Stimulated activated effector memory CD8-positive, alpha-beta T cell treated with anti-CD3 and anti-CD28 coated beads, Interleukin-12 subunit alpha, Interleukin-12 subunit beta, amount 100 ng/mL, for 72 hours (primary cell): ENCODE data around the gene STIMATE.
A peak's percentile ranks its signal among the peaks of the same experiment; 100 is the strongest.

Experiments
- ATAC-seq: fragments of 150-1000 bp; cut with Tn5 transposase; 2 replicates; pipeline ENCODE4 v1.10.0; 2021
- DNase-seq, 2 donors: peaks; one replicate each; pipeline ENCODE4 v3.0.0; 2021 to 2022; ENCODE audit warnings: low spot score in 2 of 2
- H3K27ac Mint-ChIP-seq: one replicate; pipeline ENCODE4 v1.8.0; 2022; ENCODE audit warnings: mild to moderate bottlenecking, mixed read lengths
- H3K36me3 Mint-ChIP-seq: one replicate; pipeline ENCODE4 v1.8.0; 2022; ENCODE audit warnings: mild to moderate bottlenecking, mixed read lengths
- H3K4me1 Mint-ChIP-seq: one replicate; pipeline ENCODE4 v1.8.0; 2022; ENCODE audit warnings: mixed read lengths
- H3K4me3 Mint-ChIP-seq: one replicate; pipeline ENCODE4 v1.8.0; 2022; ENCODE audit warnings: mild to moderate bottlenecking, mixed read lengths
- H3K9me3 Mint-ChIP-seq: one replicate; pipeline ENCODE4 v1.8.0; 2022; ENCODE audit warnings: mixed read lengths

STIMATE gene

GRCh38 chr3:52907497-52907896, 10.1 kb upstream of the STIMATE start:
- DNase-seq (no peak), ATAC-seq (no peak)
- peaks cover 92% of the 10 kb centered on the region for H3K36me3 Mint-ChIP-seq
- H3K4me3 Mint-ChIP-seq = no peak overlapping the region
- H3K4me1 Mint-ChIP-seq = no peaks in the 10 kb centered on the region
- no peaks in the 10 kb centered on the region for H3K9me3 Mint-ChIP-seq
- no peak overlapping the region for H3K27ac Mint-ChIP-seq

- Mint-ChIP-seq H3K27ac (no peak overlapping the region), H3K36me3 (peaks cover 62% of the 10 kb centered on the region), H3K4me3 (no peak overlapping the region), H3K9me3 (no peaks in the 10 kb centered on the region), H3K4me1 (no peaks in the 10 kb centered on the region)
- ATAC-seq = no peak
- DNase-seq = no peak
Measured at GRCh38 chr3:52904552-52904951, 7.2 kb upstream of the STIMATE start.

DNA sequence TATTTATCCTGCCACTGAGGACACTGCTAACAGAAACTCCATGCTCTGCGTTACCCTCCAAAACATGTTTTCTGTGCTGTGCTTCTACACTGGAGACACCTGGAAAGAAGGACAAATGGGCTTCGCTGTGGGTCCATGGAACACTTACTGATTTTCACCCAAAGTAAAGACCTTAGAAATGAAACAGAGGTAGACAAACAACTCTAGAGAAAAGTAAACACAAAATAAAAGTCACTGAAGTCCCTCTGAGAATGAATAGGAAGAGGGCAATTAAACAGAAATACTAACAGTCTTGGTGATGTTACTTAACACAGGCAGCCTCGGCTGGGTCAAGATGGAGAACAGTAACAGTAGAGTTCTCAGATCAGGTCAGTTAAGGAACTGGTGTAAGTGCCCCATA, 6.7 kb upstream of the STIMATE start:
- H3K4me3 Mint-ChIP-seq = no peak overlapping the region

DNA sequence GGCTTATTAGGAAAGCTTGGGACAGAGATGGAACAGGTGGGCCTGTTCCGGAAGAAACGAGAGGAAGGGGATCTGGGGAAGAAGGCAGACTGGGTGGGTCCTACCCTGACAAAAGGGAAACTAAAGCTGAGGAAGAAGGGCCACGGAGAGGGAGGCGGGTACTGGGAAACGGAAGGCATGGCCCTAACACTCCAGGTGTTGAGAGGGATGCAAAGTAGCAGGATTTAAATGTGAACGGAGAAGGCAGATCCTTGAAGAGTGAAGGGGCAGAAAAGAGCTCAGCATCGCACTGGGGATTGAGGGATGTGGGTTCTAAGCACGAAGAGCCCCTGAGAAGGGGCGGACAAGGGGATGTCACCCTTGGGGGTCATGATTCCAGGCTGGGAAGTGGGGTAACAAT, 735 bp downstream of the STIMATE start:
- no peak for DNase-seq
- H3K36me3 Mint-ChIP-seq = peaks cover 17% of the 10 kb centered on the region
- H3K4me1 Mint-ChIP-seq = peaks cover 51% of the 10 kb centered on the region
- no peaks in the 10 kb centered on the region for H3K9me3 Mint-ChIP-seq
- no peak for ATAC-seq
- H3K27ac Mint-ChIP-seq = peak overlapping the region; percentile 91
- H3K4me3 Mint-ChIP-seq = peak overlapping the region; percentile 91

More for the DNA sequence above, 6.7 kb upstream of the STIMATE start:
- H3K4me1 Mint-ChIP-seq = no peaks in the 10 kb centered on the region
- H3K27ac Mint-ChIP-seq = no peak overlapping the region
- no peaks in the 10 kb centered on the region for H3K9me3 Mint-ChIP-seq
- DNase-seq = no peak
- peaks cover 57% of the 10 kb centered on the region for H3K36me3 Mint-ChIP-seq
- no peak for ATAC-seq

- H3K4me3 Mint-ChIP-seq = peak overlapping the region; percentile 91
- peak overlapping the region; percentile 91 for H3K27ac Mint-ChIP-seq
- peaks cover 55% of the 10 kb centered on the region for H3K4me1 Mint-ChIP-seq
- ATAC-seq (no peak), DNase-seq (peak in 1 of 2 donors; percentile 54)
- no peaks in the 10 kb centered on the region for H3K9me3 Mint-ChIP-seq
- peaks cover 20% of the 10 kb centered on the region for H3K36me3 Mint-ChIP-seq
Measured at GRCh38 chr3:52896151-52896550, 1.2 kb downstream of the STIMATE start.

DNA sequence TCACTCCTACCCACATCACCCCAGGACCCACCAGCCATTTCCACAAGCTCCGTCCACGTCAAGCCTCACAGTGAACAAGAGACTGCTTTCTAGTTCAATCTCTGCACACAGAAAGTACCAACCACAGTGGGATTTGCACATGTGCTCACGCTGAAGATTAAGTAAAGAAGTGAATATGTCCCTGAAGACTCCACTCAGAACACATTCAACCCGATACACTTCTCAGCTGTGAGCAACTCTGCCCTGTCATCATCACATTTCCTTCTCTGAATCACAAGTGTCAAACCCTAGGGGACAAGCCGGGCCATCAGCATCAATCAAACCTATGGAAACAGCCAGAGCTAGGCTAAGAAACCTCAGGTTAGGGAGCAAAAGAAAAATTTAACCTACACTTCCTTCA, 1.9 kb downstream of the STIMATE start:
- H3K4me3 Mint-ChIP-seq = peak overlapping the region; percentile 91
- peaks cover 23% of the 10 kb centered on the region for H3K36me3 Mint-ChIP-seq
- ATAC-seq (peak; percentile 83), DNase-seq (peak; percentile 12 to 74)
- peaks cover 62% of the 10 kb centered on the region for H3K4me1 Mint-ChIP-seq
- no peaks in the 10 kb centered on the region for H3K9me3 Mint-ChIP-seq
- peak overlapping the region; percentile 73 for H3K27ac Mint-ChIP-seq

- Mint-ChIP-seq H3K9me3 (no peaks in the 10 kb centered on the region), H3K27ac (peak overlapping the region; percentile 73), H3K36me3 (peaks cover 23% of the 10 kb centered on the region), H3K4me3 (peak overlapping the region; percentile 91), H3K4me1 (peaks cover 69% of the 10 kb centered on the region)
- ATAC-seq (no peak), DNase-seq (no peak)
Measured at GRCh38 chr3:52894756-52895155, 2.6 kb downstream of the STIMATE start.

DNA sequence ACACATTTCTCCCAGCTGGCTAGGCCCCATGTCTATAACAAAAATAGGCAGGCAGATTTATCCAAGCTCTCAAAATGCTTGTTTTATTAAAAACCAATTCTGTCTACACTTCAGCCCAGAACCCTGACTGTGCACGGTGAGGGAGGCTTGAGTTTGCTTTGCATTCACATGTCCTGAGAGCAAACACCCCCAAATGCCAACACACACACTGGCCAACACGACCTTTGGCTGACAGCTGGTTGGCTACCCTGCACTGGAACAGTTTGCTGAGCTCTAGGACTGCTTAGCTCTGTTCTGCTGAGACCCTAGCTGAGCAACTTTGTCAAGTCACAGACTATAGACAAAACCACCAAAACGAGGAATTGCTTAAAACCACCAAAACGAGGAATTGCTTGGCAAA, 3.6 kb downstream of the STIMATE start:
- H3K4me1 Mint-ChIP-seq = peaks cover 79% of the 10 kb centered on the region
- peaks cover 23% of the 10 kb centered on the region for H3K36me3 Mint-ChIP-seq
- no peak for DNase-seq
- H3K27ac Mint-ChIP-seq = peak overlapping the region; percentile 72
- ATAC-seq = no peak
- H3K4me3 Mint-ChIP-seq = peak overlapping the region; percentile 63
- H3K9me3 Mint-ChIP-seq = no peaks in the 10 kb centered on the region

DNA sequence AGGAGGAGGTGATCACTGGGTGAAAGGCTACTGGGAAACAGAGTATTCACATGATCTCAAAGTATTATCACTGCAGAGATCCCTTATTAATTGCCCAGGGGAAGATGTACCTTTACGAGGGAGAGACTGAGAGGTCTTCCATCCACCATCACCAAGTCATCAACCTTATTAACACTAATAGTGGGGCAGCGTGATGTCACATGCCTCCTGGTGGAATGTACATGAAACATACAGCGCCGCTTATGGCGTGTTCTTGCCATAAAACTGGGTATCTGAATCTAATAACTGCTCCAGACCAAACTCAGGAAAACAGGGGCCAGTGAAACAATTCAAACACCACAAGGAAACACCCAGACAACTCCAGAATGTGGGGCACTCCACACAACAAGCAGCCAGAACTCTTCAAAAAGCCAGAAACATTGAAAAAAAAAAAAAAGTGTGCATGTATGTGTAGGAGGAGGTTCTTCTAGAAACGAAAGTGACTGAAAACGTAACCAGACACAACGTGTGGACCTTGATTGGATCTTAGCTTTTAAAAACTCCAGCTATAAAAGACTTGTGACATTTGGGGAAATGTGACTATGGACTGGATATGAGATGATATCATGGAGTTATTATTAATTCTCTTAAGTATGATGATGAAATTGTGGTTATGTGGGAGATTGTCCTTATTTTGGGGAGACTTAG, 4.6 kb downstream of the STIMATE start:
- H3K36me3 Mint-ChIP-seq = peaks cover 23% of the 10 kb centered on the region
- DNase-seq (peak in 1 of 2 donors; percentile 58), ATAC-seq (no peak)
- H3K9me3 Mint-ChIP-seq = no peaks in the 10 kb centered on the region
- H3K4me3 Mint-ChIP-seq = peak overlapping the region; percentile 63
- peak overlapping the region; percentile 72 for H3K27ac Mint-ChIP-seq
- H3K4me1 Mint-ChIP-seq = peaks cover 79% of the 10 kb centered on the region

DNA sequence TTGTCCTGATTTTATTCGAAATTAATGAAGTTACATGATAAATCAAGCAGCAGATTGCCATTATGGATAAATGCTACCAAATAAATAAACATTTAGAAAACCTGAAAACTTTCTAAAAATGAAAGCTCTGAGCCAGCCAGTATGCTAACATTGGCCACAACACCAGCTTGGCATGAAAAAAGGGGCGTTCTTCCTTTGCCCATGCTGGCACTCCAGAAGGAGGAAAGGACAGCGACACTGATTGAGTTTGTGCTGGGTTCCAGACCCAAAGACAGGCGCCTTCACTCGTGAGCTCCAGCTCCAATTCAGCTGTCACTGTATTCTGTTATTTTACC, 5.1 kb downstream of the STIMATE start:
- Mint-ChIP-seq H3K27ac (peak overlapping the region; percentile 72), H3K9me3 (no peaks in the 10 kb centered on the region), H3K4me1 (peaks cover 79% of the 10 kb centered on the region), H3K4me3 (peak overlapping the region; percentile 63), H3K36me3 (peaks cover 23% of the 10 kb centered on the region)
- no peak for DNase-seq
- no peak for ATAC-seq

DNA sequence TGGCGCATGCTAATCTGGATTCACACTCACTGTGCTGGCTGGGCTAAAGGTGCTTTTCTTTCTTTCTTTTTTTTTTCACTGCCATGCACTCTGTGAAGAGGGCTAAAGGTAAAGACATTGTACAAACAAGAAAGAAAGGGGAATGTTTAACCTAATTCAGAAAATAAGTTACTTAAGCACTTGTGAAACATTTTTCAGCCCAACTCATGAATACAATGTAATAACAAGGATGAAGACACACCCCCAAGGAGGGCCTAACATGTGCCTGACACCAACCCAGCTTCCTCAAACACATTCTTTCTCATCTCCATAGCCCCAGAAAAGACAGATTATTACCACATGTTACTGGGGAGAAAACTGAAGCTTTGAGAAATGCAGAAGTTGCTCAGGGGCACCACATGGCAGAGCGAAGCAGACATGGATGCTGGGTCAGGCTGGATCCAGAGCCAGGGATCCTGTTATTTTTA, 5.7 kb downstream of the STIMATE start:
- peaks cover 19% of the 10 kb centered on the region for H3K36me3 Mint-ChIP-seq
- ATAC-seq (no peak), DNase-seq (no peak)
- H3K4me3 Mint-ChIP-seq = peak overlapping the region; percentile 63
- H3K9me3 Mint-ChIP-seq = no peaks in the 10 kb centered on the region
- H3K27ac Mint-ChIP-seq = peak overlapping the region; percentile 90
- H3K4me1 Mint-ChIP-seq = peaks cover 75% of the 10 kb centered on the region

DNA sequence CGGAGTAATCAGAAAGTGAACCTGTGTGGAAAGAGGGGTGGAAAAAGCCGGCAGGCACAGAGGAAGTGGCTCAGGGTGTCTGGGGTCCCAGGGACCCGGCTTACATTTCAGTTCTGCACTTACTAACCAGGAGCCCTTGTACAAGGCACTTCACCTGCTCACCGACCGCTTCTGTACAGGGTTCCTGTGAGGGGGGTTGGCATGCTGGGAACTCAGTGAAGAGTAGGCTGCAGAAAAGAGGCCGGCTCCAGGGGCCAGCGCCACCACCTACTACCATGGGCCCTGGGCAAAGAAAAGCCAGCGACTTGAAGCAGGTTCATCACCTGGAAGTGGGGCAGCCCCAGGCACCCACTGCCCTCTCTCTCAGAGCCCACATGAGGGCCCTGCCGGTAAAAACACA, 6.2 kb downstream of the STIMATE start:
- ATAC-seq (peak; percentile 66), DNase-seq (peak; percentile 23 to 73)
- peak overlapping the region; percentile 63 for H3K4me3 Mint-ChIP-seq
- H3K27ac Mint-ChIP-seq = peak overlapping the region; percentile 90
- no peaks in the 10 kb centered on the region for H3K9me3 Mint-ChIP-seq
- peaks cover 71% of the 10 kb centered on the region for H3K4me1 Mint-ChIP-seq
- H3K36me3 Mint-ChIP-seq = peaks cover 15% of the 10 kb centered on the region

- H3K36me3 Mint-ChIP-seq = peaks cover 18% of the 10 kb centered on the region
Measured at GRCh38 chr3:52890735-52891134, 6.6 kb downstream of the STIMATE start.

DNA sequence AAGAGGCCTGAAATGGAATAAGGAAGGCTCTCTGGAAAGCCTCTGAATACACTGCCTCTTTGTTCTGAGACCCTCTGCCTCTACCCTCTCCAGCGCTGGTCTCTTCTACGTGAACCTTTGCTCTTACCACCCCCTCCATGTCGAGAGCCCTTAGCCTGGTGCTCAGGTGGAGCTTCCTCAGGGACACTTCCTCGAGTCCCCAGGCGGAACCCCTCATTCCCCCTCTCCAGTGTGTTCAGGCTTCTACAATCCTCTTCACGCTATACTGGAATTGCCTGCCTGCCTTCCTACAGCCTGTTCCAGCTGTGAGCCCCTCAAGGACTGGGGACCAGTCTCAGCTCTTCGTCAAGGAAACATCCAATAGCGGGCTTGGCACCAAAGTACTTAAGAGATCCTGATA, 7.4 kb downstream of the STIMATE start:
- Mint-ChIP-seq H3K4me3 (no peak overlapping the region), H3K27ac (peak overlapping the region; percentile 90), H3K36me3 (peaks cover 25% of the 10 kb centered on the region), H3K4me1 (peaks cover 64% of the 10 kb centered on the region), H3K9me3 (no peaks in the 10 kb centered on the region)
- DNase-seq (no peak), ATAC-seq (no peak)

More at GRCh38 chr3:52890735-52891134, 6.6 kb downstream of the STIMATE start:
- peaks cover 70% of the 10 kb centered on the region for H3K4me1 Mint-ChIP-seq
- no peaks in the 10 kb centered on the region for H3K9me3 Mint-ChIP-seq
- ATAC-seq (peak; percentile 63), DNase-seq (peak; percentile 13 to 64)
- H3K27ac Mint-ChIP-seq = peak overlapping the region; percentile 90
- peak overlapping the region; percentile 63 for H3K4me3 Mint-ChIP-seq

DNA sequence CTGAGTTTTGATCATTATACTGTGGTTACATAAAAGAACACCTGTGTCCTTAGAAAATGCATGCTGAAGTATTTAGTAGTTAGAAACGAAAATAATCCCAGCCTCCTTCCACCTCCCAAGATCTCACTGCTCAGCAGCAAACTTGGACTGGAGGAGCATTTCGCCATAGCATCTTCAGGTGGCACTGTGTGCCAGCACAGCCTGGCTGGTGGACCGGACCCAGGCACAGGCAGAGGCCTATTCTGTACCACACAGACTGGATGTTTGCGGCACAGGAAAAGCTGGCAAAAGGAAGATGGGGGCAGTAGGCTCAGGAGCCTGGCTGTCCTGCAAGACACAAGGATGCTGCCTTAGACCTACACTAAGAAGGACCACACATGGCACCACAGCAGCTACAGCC, 10.2 kb downstream of the STIMATE start:
- ATAC-seq = no peak
- peaks cover 50% of the 10 kb centered on the region for H3K4me1 Mint-ChIP-seq
- H3K27ac Mint-ChIP-seq = no peak overlapping the region
- DNase-seq = no peak
- H3K4me3 Mint-ChIP-seq = no peak overlapping the region
- peaks cover 16% of the 10 kb centered on the region for H3K36me3 Mint-ChIP-seq
- no peaks in the 10 kb centered on the region for H3K9me3 Mint-ChIP-seq

DNA sequence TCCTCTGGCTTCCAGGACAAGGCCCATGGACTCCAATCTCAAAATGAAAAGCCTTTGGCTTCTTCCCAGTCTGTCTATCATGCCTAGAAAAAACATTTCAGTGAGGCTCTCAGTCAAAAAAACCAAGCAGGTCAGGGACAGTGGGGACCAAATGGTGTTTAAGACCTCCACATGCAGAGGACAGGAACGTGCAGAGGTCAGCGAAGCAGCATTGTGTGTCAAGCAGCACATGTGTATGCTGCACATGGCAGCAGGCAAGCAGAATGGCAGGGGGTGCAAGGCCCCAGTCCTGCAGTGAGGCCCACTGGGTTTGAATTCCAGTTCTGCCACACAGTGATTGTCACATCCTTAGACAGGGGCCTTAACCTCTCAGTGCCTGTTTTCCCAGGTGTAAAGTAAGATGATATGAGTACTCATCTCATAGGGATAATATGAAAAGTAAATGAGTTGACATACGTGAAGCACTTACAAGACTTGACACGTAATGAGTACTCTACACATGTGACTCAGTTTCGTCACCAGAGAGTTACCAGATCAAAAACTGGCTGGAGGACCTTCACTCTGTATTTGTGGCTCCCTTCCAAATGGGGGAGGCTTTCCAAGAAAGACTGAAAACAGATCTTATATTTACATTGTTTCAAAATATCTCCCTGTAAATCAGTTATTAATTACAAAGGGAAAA, 11.2 kb downstream of the STIMATE start:
- no peak overlapping the region for H3K27ac Mint-ChIP-seq
- H3K4me3 Mint-ChIP-seq = no peak overlapping the region
- no peak for ATAC-seq
- H3K4me1 Mint-ChIP-seq = peaks cover 44% of the 10 kb centered on the region
- no peaks in the 10 kb centered on the region for H3K9me3 Mint-ChIP-seq
- H3K36me3 Mint-ChIP-seq = peaks cover 13% of the 10 kb centered on the region
- no peak for DNase-seq
